SHP77 treated with DMSO at 0.1 percent for 48 hours (cell line): Measurements from ENCODE around the gene PSEN1.
"Not testable (repeated sequence)": the region's sequence is repeated elsewhere in the genome, so short reads cannot be mapped to it uniquely, and the experiment has no call there.

ENCODE experiments used
- DNase-seq: peaks from one replicate; lab custom pipeline; 2025; lab: John Stamatoyannopoulos, UW

The PSEN1 gene

GRCh38 chr14:73166399-73166798, 30.1 kb downstream of the PSEN1 start:
- DNase-seq = no peak

- no peak for DNase-seq
Measured at GRCh38 chr14:73167727-73168126, 31.4 kb downstream of the PSEN1 start.

GRCh38 chr14:73168274-73168673, 32.0 kb downstream of the PSEN1 start:
- DNase-seq = no peak

- DNase-seq = no peak
Measured at GRCh38 chr14:73168691-73169090, 32.4 kb downstream of the PSEN1 start.

- not testable (repeated sequence) for DNase-seq
Measured at GRCh38 chr14:73169855-73170254, 33.5 kb downstream of the PSEN1 start.

GRCh38 chr14:73170686-73171085, 34.4 kb downstream of the PSEN1 start:
- DNase-seq = no peak

- DNase-seq = no peak
Measured at GRCh38 chr14:73172500-73172899, 36.2 kb downstream of the PSEN1 start.

GRCh38 chr14:73173092-73173735, 36.9 kb downstream of the PSEN1 start:
- no peak for DNase-seq

GRCh38 chr14:73176685-73177084, 40.4 kb downstream of the PSEN1 start:
- DNase-seq = no peak

GRCh38 chr14:73180385-73180805, 44.1 kb downstream of the PSEN1 start:
- DNase-seq = no peak

GRCh38 chr14:73180969-73181368, 44.7 kb downstream of the PSEN1 start:
- not testable (repeated sequence) for DNase-seq

GRCh38 chr14:73188501-73188911, 52.2 kb downstream of the PSEN1 start:
- no peak for DNase-seq

- no peak for DNase-seq
Measured at GRCh38 chr14:73189651-73190050, 53.3 kb downstream of the PSEN1 start.

- no peak for DNase-seq
Measured at GRCh38 chr14:73191441-73191840, 55.1 kb downstream of the PSEN1 start.

GRCh38 chr14:73194306-73194705, 58.0 kb downstream of the PSEN1 start:
- not testable (repeated sequence) for DNase-seq

GRCh38 chr14:73198253-73198652, 61.9 kb downstream of the PSEN1 start:
- no peak for DNase-seq

- DNase-seq = no peak
Measured at GRCh38 chr14:73203527-73203926, 67.2 kb downstream of the PSEN1 start.

GRCh38 chr14:73207615-73208014, 71.3 kb downstream of the PSEN1 start:
- DNase-seq = no peak

GRCh38 chr14:73208390-73208789, 72.1 kb downstream of the PSEN1 start:
- DNase-seq = no peak

GRCh38 chr14:73208846-73209245, 72.5 kb downstream of the PSEN1 start:
- no peak for DNase-seq

- no peak for DNase-seq
Measured at GRCh38 chr14:73209953-73210352, 73.6 kb downstream of the PSEN1 start.

GRCh38 chr14:73211251-73212040, 75.1 kb downstream of the PSEN1 start:
- no peak for DNase-seq

- no peak for DNase-seq
Measured at GRCh38 chr14:73216030-73216429, 79.7 kb downstream of the PSEN1 start.

GRCh38 chr14:73217411-73217810, 81.1 kb downstream of the PSEN1 start:
- DNase-seq = no peak
